ENCODE measurements around the gene NRP1. TPM values are rescaled to one million over a fixed set of nuclear protein-coding genes. Genes with fewer than 3 reads are reported as not detected.

The NRP1 gene
- total and polyA plus RNA-seq, 2 of the 8 experiments (the other 6 are each of a cell fraction or from before 2014, with no cell fraction given), result 1.2 to 2.1 TPM

DNA sequence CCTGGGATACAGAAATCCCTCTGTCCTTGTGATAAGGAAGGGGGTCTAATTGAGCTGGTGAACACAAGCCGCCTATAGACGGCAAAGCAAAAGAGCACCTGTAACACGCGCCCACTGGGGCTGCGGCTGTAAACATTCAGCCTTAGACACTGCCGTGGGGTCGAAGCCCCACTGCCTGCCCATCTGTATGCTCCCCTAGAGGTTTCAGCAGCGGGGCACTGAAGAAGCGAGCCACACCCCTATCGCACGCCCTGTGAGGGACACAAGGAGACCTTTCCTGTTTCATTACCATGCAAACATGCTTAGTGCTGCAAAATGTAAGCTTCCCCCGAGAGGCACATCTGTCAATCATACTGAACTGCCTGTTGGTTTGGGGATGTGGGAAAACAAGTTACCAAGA lies 82.1 kb downstream of the NRP1 start:
- H2BK12ac ChIP-seq (ENCODE audit: low read depth, low read length), result no peak overlapping the region
- H3K56ac ChIP-seq (replicated peaks; ENCODE audit: insufficient read length, low read depth, low read length), result no peak overlapping the region
- no peaks in the 10 kb centered on the region for H3K79me2 ChIP-seq (ENCODE audit: control insufficient read depth in 1 of 2, insufficient read depth in 2 of 2, low read length in 2 of 2)
- 95% methylated on average over 12 of the region's 12 CpGs; no CpG with 5 or more reads in 1 of the 2 experiments for WGBS, 2 experiments (ENCODE audit: extremely low coverage in 1 of 2, insufficient coverage in 1 of 2, insufficient read length in 1 of 2, insufficient replicate concordance in 2 of 2, low coverage in 1 of 2, low lambda C conversion rate in 2 of 2, missing lambda C conversion rate in 1 of 2)
- H3K23me2 ChIP-seq (ENCODE audit: low read depth, low read length), result no peaks in the 10 kb centered on the region
- no peaks in the 10 kb centered on the region for H3K27me3 ChIP-seq (replicated peaks in 1 of 4; ENCODE audit: control insufficient read depth in 3 of 4, extremely low read depth in 1 of 4, insufficient read depth in 3 of 4, low read length in 3 of 4)
- DNase-seq (ENCODE audit: low read depth in 1 of 2, low spot score in 2 of 2) (no peak), FAIRE-seq (no peak)
- H2BK20ac ChIP-seq (ENCODE audit: low read length), result no peak overlapping the region
- no peaks in the 10 kb centered on the region for H3K36me3 ChIP-seq (ENCODE audit: control insufficient read depth in 2 of 4, insufficient read depth in 4 of 4, low read length in 3 of 4)
- H4K20me1 ChIP-seq (replicated peaks in 1 of 2; ENCODE audit: control insufficient read depth in 1 of 2, insufficient read depth in 2 of 2, low read length in 2 of 2), result no peaks in the 10 kb centered on the region
- no peak overlapping the region for H3K18ac ChIP-seq (ENCODE audit: extremely low read depth, low read length)
- H3K79me1 ChIP-seq (ENCODE audit: low read depth, low read length), result no peaks in the 10 kb centered on the region
- H3K4me3 ChIP-seq (ENCODE audit: extremely low read depth in 1 of 4, insufficient read depth in 2 of 4, low read depth in 3 of 4, low read length in 4 of 4), result no peak overlapping the region
- no peak overlapping the region for H2AFZ ChIP-seq (ENCODE audit: low read length)
- no peak overlapping the region for H2BK5ac ChIP-seq (ENCODE audit: low read depth, low read length)
- H2AK5ac ChIP-seq (ENCODE audit: low read depth, low read length), result no peak overlapping the region
- POLR2A ChIA-PET (ENCODE audit: partially characterized antibody), result no interaction called here
- no peak overlapping the region for H3K9ac ChIP-seq (replicated peaks in 1 of 4; ENCODE audit: extremely low read depth in 1 of 4, low read depth in 3 of 4, low read length in 3 of 4)
- H3K4me1 ChIP-seq (replicated peaks in 1 of 4; ENCODE audit: control insufficient read depth in 3 of 4, insufficient read depth in 4 of 4, low read length in 3 of 4), result peaks cover 0 to 3% (median 0%) of the 10 kb centered on the region in 4 experiments; a peak in 1 of 7 replicates
- H4K91ac ChIP-seq (replicated peaks; ENCODE audit: insufficient read length, low read length), result no peak overlapping the region
- no peak overlapping the region for H3K4ac ChIP-seq (replicated peaks; ENCODE audit: insufficient read length, low read depth, low read length)
- H3K4me2 ChIP-seq (ENCODE audit: insufficient read depth in 1 of 2, low read depth in 2 of 2, low read length in 2 of 2), result no peak overlapping the region
- no peak overlapping the region for H2BK15ac ChIP-seq (ENCODE audit: low read length)
- H3K14ac ChIP-seq (ENCODE audit: insufficient read length), result no peak overlapping the region
- no peak overlapping the region for H3K27ac ChIP-seq (ENCODE audit: low read depth, low read length)
- CTCF ChIA-PET (ENCODE audit: partially characterized antibody), result no interaction called here
- H4K8ac ChIP-seq (ENCODE audit: extremely low read depth, insufficient read depth, low read length), result no peak overlapping the region
- H3K23ac ChIP-seq (ENCODE audit: insufficient read length), result no peak overlapping the region
- no peaks in the 10 kb centered on the region for H3K9me3 ChIP-seq (ENCODE audit: insufficient read depth in 2 of 2, low read depth in 1 of 2, low read length in 1 of 2)
- H2BK120ac ChIP-seq (replicated peaks; ENCODE audit: low read depth, low read length), result no peak overlapping the region
- no peak overlapping the region for H4K5ac ChIP-seq (ENCODE audit: insufficient read length, low read depth, low read length)
- TF ChIP-seq BRCA1 (IDR thresholded peaks at IDR 0.05; ENCODE audit: low read depth, low read length) (no peak), CBX8 (IDR thresholded peaks at IDR 0.05; ENCODE audit: borderline replicate concordance, low read depth, low read length) (no peak), KDM5A (IDR thresholded peaks at IDR 0.05; ENCODE audit: low read length) (no peak), SP1 (IDR thresholded peaks at IDR 0.05; ENCODE audit: low read depth, low read length) (no peak), HDAC2 (IDR thresholded peaks at IDR 0.05; ENCODE audit: borderline replicate concordance in 1 of 2, low read depth in 2 of 2, low read length in 2 of 2) (no peak), SIX5 (IDR thresholded peaks at IDR 0.05; ENCODE audit: low read depth, low read length) (no peak), SUZ12 (IDR thresholded peaks at IDR 0.05; ENCODE audit: low read length) (no peak), PHF8 (conservative IDR thresholded peaks at IDR 0.05; ENCODE audit: low read depth, low read length) (no peak), CHD1 (IDR thresholded peaks at IDR 0.05; ENCODE audit: low read depth, low read length) (no peak), GABPA (IDR thresholded peaks at IDR 0.05; ENCODE audit: borderline replicate concordance, insufficient read depth, low read length) (no peak), KDM1A (IDR thresholded peaks at IDR 0.05; ENCODE audit: borderline replicate concordance, low read length) (no peak), SP4 (IDR thresholded peaks at IDR 0.05; ENCODE audit: low read length) (no peak)
- TF ChIP-seq, protein P1, sequence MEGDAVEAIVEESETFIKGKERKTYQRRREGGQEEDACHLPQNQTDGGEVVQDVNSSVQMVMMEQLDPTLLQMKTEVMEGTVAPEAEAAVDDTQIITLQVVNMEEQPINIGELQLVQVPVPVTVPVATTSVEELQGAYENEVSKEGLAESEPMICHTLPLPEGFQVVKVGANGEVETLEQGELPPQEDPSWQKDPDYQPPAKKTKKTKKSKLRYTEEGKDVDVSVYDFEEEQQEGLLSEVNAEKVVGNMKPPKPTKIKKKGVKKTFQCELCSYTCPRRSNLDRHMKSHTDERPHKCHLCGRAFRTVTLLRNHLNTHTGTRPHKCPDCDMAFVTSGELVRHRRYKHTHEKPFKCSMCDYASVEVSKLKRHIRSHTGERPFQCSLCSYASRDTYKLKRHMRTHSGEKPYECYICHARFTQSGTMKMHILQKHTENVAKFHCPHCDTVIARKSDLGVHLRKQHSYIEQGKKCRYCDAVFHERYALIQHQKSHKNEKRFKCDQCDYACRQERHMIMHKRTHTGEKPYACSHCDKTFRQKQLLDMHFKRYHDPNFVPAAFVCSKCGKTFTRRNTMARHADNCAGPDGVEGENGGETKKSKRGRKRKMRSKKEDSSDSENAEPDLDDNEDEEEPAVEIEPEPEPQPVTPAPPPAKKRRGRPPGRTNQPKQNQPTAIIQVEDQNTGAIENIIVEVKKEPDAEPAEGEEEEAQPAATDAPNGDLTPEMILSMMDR (IDR thresholded peaks at IDR 0.05; ENCODE audit: control extremely low read depth in 1 of 3, insufficient read depth in 1 of 3, low read depth in 1 of 3, low read length in 3 of 3), result no peak
